ENCODE results near the gene TCEAL3.

The TCEAL3 gene

GRCh38 chrX:103608306-103608963 lies 672 bp downstream of the TCEAL3 start:
- DNase-seq (ENCODE audit: extremely low read depth, low read depth), result no peak
- no peak for TF ChIP-seq CTCF (IDR thresholded peaks at IDR 0.05; ENCODE audit: low read depth, low read length, missing control alignments)

DNA sequence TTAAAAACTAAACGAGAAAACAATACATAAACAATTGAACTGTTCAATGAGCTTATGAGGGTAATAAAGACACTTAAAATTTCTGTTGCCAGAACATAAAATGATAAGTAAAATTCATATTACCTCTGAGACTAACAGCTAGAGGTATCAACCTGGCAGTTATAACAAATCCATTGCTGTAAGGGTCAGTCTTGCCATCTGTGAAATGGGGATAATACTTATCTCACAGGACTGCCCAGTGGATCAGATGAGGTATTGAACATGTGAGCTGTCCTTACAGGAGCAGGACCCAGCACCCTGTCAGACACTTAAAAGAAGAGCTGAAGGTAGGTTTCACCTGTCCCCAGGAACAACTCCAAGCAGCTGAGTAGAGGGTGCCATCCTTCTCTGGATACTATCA lies 2.5 kb downstream of the TCEAL3 start:
- DNase-seq (ENCODE audit: extremely low read depth, low read depth), result no peak
- no peak overlapping the region for H3K4me3 ChIP-seq (replicated peaks; ENCODE audit: low read depth, low read length)
- TF ChIP-seq CTCF (IDR thresholded peaks at IDR 0.05; ENCODE audit: low read depth, low read length, missing control alignments), result no peak

More at GRCh38 chrX:103608306-103608963, 672 bp downstream of the TCEAL3 start:
- peak overlapping the region; percentile 57 for H3K4me3 ChIP-seq (replicated peaks; ENCODE audit: low read depth, low read length)

GRCh38 chrX:103613362-103613890 lies 5.7 kb downstream of the TCEAL3 start:
- no peak overlapping the region for H3K4me3 ChIP-seq (replicated peaks; ENCODE audit: low read depth, low read length)
- no peak for DNase-seq (ENCODE audit: extremely low read depth, low read depth)
- TF ChIP-seq CTCF (IDR thresholded peaks at IDR 0.05; ENCODE audit: low read depth, low read length, missing control alignments), result no peak

DNA sequence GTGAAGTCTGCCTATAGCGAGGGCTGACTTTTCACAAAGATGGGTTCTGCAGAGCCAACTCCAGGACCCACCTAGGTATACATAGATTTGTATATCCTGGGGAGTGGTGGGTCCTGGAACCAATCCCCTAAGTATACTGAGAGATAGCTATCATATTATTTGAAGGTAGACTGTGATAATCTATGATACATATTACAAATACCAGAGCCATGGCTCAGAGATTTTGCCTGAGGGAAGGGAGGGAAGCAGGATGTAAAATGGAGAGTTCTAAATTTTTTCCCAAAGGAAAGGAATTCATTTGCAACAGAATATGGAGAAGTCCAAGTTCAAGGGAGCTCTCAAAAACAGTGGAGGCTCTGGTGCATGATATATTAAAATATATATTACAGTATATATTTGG lies 7.2 kb downstream of the TCEAL3 start:
- H3K4me3 ChIP-seq (replicated peaks; ENCODE audit: low read depth, low read length), result no peak overlapping the region
- TF ChIP-seq CTCF (IDR thresholded peaks at IDR 0.05; ENCODE audit: low read depth, low read length, missing control alignments), result no peak
- DNase-seq (ENCODE audit: extremely low read depth, low read depth), result no peak

GRCh38 chrX:103615781-103616371 lies 8.1 kb downstream of the TCEAL3 start:
- TF ChIP-seq CTCF (IDR thresholded peaks at IDR 0.05; ENCODE audit: low read depth, low read length, missing control alignments), result no peak
- no peak for DNase-seq (ENCODE audit: extremely low read depth, low read depth)
- H3K4me3 ChIP-seq (replicated peaks; ENCODE audit: low read depth, low read length), result no peak overlapping the region

GRCh38 chrX:103616676-103617186 lies 9.0 kb downstream of the TCEAL3 start:
- no peak overlapping the region for H3K4me3 ChIP-seq (replicated peaks; ENCODE audit: low read depth, low read length)
- DNase-seq (ENCODE audit: extremely low read depth, low read depth), result no peak
- no peak for TF ChIP-seq CTCF (IDR thresholded peaks at IDR 0.05; ENCODE audit: low read depth, low read length, missing control alignments)
